Mesothelial cell of epicardium (in vitro differentiated cells): ENCODE data around the gene TRIB2. TPM values are rescaled to one million over a fixed set of nuclear protein-coding genes. Genes with fewer than 3 reads are reported as not detected.

ENCODE experiments used
- DNase-seq, 2 experiments: peaks; one replicate each; pipeline ENCODE4 v3.0.0; 2021; ENCODE audit warnings: low spot score in 2 of 2; ENCODE audit not compliant: unreplicated experiment in 2 of 2
- H3K27ac Mint-ChIP-seq: 2 replicates; pipeline ENCODE4 v1.8.0; 2021; ENCODE audit warnings: mixed read lengths
- H3K27me3 Mint-ChIP-seq: 2 replicates; pipeline ENCODE4 v1.8.0; 2021; ENCODE audit warnings: low read depth, mixed read lengths
- H3K36me3 Mint-ChIP-seq: 2 replicates; pipeline ENCODE4 v1.8.0; 2021; ENCODE audit warnings: mixed read lengths
- H3K4me1 Mint-ChIP-seq: 2 replicates; pipeline ENCODE4 v1.8.0; 2021; ENCODE audit warnings: mixed read lengths
- H3K4me3 Mint-ChIP-seq: 2 replicates; pipeline ENCODE4 v1.8.0; 2021; ENCODE audit warnings: mild to moderate bottlenecking, moderate library complexity, mixed read lengths
- H3K9me3 Mint-ChIP-seq: 2 replicates; pipeline ENCODE4 v1.8.0; 2021; ENCODE audit warnings: mixed read lengths
- total RNA-seq: library from RNA; stranded (reverse); gene quantifications from 3 replicates; pipeline ENCODE4 v1.2.1, GENCODE V29; 2021
- TF ChIP-seq, protein P1 (sequence below): fragments of 200-600 bp; sonication (generic); IDR thresholded peaks from one replicate; pipeline ENCODE4 v1.5.0; 2021; ENCODE audit warnings: antibody characterized with exemption; ENCODE audit not compliant: unreplicated experiment

TRIB2 gene
- total RNA-seq, 1 donor from 2014 or later, result 25.4 TPM

DNA sequence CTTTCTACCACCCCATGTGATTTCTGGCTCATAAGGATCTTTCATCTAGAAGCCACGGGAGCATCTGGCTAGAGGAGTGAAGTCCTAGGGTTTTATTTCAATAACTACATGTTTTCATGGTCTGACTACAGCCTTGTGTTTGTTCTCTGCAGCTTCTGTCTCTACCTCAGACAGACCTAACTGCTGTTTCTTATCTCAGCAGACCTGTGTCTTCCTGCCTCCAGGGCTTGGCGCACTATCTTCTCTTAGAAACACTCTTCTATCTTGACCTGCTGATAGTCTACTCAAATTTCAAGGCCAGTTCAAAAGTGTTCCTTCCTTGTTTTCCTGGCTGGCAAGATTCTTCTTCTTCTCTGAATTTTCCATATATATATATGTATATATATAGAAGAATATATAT lies 11.0 kb upstream of the TRIB2 start:
- peak overlapping the region; percentile 47 for H3K27ac Mint-ChIP-seq

DNA sequence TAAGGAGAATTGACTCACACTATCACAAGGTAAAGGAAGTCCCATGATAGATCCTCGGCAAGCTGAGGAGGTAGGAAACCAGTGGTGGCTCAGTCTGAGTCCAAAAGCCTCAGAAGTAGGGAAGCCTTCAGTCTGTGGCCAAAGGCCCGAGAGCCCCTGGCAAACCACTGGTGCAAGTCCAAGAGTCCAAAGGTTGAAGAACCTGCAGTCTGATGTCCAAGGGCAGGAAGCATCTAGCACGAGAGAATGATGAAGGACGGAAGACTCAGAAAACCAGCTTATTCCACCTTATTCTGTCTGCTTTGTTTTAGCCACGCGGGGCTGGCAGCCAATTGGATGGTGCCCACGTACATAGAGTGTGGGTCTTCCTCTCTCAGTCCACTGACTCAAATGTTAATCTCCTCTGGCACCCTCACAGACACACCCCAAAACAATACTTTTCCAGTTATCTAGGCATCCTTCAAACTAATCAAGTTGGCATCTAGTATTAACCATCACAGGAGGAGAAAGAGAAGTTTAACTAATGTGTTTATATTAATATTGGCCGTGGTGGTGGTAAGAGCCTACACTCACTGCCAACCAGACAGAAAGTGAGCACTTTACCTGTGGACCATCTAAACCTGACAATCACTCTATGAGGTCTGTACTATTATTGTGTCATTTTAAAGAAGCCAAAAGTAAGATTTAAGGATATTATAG lies 8.1 kb upstream of the TRIB2 start:
- DNase-seq, result no peak
- H3K36me3 Mint-ChIP-seq, result no peaks in the 10 kb centered on the region
- TF ChIP-seq, protein P1, sequence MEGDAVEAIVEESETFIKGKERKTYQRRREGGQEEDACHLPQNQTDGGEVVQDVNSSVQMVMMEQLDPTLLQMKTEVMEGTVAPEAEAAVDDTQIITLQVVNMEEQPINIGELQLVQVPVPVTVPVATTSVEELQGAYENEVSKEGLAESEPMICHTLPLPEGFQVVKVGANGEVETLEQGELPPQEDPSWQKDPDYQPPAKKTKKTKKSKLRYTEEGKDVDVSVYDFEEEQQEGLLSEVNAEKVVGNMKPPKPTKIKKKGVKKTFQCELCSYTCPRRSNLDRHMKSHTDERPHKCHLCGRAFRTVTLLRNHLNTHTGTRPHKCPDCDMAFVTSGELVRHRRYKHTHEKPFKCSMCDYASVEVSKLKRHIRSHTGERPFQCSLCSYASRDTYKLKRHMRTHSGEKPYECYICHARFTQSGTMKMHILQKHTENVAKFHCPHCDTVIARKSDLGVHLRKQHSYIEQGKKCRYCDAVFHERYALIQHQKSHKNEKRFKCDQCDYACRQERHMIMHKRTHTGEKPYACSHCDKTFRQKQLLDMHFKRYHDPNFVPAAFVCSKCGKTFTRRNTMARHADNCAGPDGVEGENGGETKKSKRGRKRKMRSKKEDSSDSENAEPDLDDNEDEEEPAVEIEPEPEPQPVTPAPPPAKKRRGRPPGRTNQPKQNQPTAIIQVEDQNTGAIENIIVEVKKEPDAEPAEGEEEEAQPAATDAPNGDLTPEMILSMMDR, result no peak
- H3K27ac Mint-ChIP-seq, result no peak overlapping the region
- no peak overlapping the region for H3K4me3 Mint-ChIP-seq
- H3K9me3 Mint-ChIP-seq, result peaks cover 7% of the 10 kb centered on the region
- peaks cover 3% of the 10 kb centered on the region for H3K4me1 Mint-ChIP-seq
- H3K27me3 Mint-ChIP-seq, result no peaks in the 10 kb centered on the region

More for the DNA sequence above, 11.0 kb upstream of the TRIB2 start:
- no peaks in the 10 kb centered on the region for H3K27me3 Mint-ChIP-seq
- H3K4me3 Mint-ChIP-seq, result no peak overlapping the region
- peaks cover 3% of the 10 kb centered on the region for H3K4me1 Mint-ChIP-seq
- H3K9me3 Mint-ChIP-seq, result peaks cover 7% of the 10 kb centered on the region
- TF ChIP-seq, protein P1, result no peak
- H3K36me3 Mint-ChIP-seq, result no peaks in the 10 kb centered on the region
- no peak for DNase-seq

DNA sequence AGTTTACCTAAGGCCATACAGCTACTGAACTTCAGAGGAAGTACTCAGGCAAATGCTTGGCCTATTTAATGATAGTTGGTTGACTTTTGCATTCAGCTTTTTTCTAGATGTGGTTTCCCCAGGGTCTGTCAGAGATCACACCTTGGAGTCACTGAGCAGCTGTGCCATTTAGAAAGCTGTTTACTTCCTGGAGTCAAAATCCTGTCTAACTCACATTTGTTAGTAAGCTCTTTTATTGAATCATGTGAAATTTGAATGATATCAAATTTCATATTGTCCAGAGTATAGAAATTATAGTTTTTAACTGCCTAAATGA lies 7.6 kb upstream of the TRIB2 start:
- H3K36me3 Mint-ChIP-seq, result no peaks in the 10 kb centered on the region
- H3K9me3 Mint-ChIP-seq, result peaks cover 7% of the 10 kb centered on the region
- TF ChIP-seq, protein P1, result no peak
- H3K27ac Mint-ChIP-seq, result no peak overlapping the region
- no peak for DNase-seq
- H3K4me1 Mint-ChIP-seq, result peaks cover 3% of the 10 kb centered on the region
- H3K27me3 Mint-ChIP-seq, result no peaks in the 10 kb centered on the region
- no peak overlapping the region for H3K4me3 Mint-ChIP-seq

DNA sequence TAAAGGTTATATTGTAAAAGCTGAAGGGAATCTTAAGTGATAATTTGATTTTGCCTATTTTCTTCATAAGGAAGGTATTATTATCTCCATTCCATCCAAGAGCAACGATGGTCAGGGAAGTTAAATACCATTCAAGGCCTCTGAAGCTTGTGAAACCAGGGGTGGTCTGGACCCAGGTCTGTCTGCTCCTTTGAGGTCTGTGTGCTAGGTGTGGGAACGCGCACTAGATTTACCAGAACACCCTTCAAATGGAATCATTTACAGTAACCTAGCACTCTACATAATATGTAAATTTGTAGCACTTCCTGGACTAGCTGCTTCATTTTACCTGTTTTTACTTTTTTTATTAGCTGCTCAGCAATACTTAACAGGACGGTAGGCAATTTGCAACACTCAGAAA lies 6.4 kb upstream of the TRIB2 start:
- TF ChIP-seq, protein P1, result no peak
- Mint-ChIP-seq H3K4me3 (no peak overlapping the region), H3K36me3 (no peaks in the 10 kb centered on the region), H3K9me3 (peaks cover 6% of the 10 kb centered on the region), H3K27ac (no peak overlapping the region), H3K27me3 (no peaks in the 10 kb centered on the region), H3K4me1 (peaks cover 10% of the 10 kb centered on the region)
- DNase-seq, result no peak

DNA sequence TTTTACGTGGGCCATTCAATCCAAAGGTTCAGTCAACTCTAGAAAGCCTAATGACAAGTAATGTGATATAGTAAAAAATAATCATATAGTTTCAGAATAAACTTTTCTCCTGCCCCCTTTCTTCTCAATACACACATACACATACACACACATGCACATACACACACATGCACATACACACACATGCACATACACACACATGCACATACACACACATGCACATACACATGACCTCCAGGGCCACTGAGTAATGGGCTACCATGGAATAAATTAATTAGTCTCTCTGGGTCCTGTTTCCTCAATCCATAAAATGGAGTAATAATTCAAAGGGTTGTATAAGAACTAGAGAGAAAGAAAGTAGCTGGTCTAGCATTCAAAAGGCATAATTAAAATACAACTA lies 5.4 kb upstream of the TRIB2 start:
- TF ChIP-seq, protein P1, result no peak
- H3K27ac Mint-ChIP-seq, result no peak overlapping the region
- peaks cover 14% of the 10 kb centered on the region for H3K4me1 Mint-ChIP-seq
- no peak overlapping the region for H3K4me3 Mint-ChIP-seq
- no peaks in the 10 kb centered on the region for H3K36me3 Mint-ChIP-seq
- H3K9me3 Mint-ChIP-seq, result no peaks in the 10 kb centered on the region
- no peak for DNase-seq
- H3K27me3 Mint-ChIP-seq, result no peaks in the 10 kb centered on the region

DNA sequence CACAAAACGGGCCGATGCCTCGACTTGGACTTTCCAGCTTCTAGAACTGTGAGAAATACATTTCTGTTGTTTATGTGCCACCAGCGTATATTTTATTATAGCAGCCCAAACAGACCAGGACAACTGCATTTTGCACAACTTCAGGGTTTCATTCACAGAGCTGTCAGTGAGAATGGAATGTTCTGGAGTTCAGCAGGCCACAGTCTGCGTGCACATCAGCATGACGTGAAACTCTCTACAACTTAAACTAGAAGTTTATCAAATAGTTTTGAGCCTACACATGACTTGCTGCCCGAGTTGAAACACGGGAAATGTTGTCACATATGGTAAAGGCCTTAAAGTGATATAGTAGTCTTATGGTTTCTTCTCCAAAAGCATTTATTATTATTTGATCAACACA lies 3.9 kb upstream of the TRIB2 start:
- no peaks in the 10 kb centered on the region for H3K9me3 Mint-ChIP-seq
- TF ChIP-seq, protein P1, result no peak
- no peak overlapping the region for H3K27ac Mint-ChIP-seq
- H3K4me1 Mint-ChIP-seq, result peaks cover 14% of the 10 kb centered on the region
- no peak for DNase-seq
- no peak overlapping the region for H3K4me3 Mint-ChIP-seq
- no peaks in the 10 kb centered on the region for H3K27me3 Mint-ChIP-seq
- H3K36me3 Mint-ChIP-seq, result no peaks in the 10 kb centered on the region
